ENCODE data around the gene ITFG2. TPM values are rescaled to one million over a fixed set of nuclear protein-coding genes. Genes with fewer than 3 reads are reported as not detected.

The ITFG2 gene
- total and polyA plus RNA-seq, 2 of the 13 experiments (the other 11 are each of a cell fraction or from before 2014, with no cell fraction given) = 14.8 to 15.5 TPM

GRCh38 chr12:2800046-2800570, 12.4 kb upstream of the ITFG2 start:
- no TSS peak for BruUV-seq (replicated peaks)
- in situ Hi-C loops (cut with HindIII; ENCODE audit: extremely low pct_ligation_motif_present, low pct_unique_long_range_greater_than_20kb) = no loop called here
- TF ChIP-seq ARNT (IDR thresholded peaks at IDR 0.05) (no peak), ZBTB3 (CRISPR knock-in tag; IDR thresholded peaks at IDR 0.05; ENCODE audit: borderline replicate concordance, low read depth) (no peak), ZBTB20 (CRISPR knock-in tag; IDR thresholded peaks at IDR 0.05; ENCODE audit: borderline replicate concordance, low read depth) (no peak), GZF1 (CRISPR knock-in tag; IDR thresholded peaks at IDR 0.05) (no peak), ZFP36L2 (CRISPR knock-in tag; IDR thresholded peaks at IDR 0.05) (no peak), THAP8 (CRISPR knock-in tag; IDR thresholded peaks at IDR 0.05; ENCODE audit: borderline replicate concordance) (no peak), EEA1 (CRISPR knock-in tag; IDR thresholded peaks at IDR 0.05; ENCODE audit: borderline replicate concordance) (no peak), TRIM24 (CRISPR knock-in tag; IDR thresholded peaks at IDR 0.05) (no peak)
- intact Hi-C loops (cut with micrococcal nuclease; ENCODE audit: unreplicated experiment) = no loop called here
- Histone ChIP-seq H3K27ac (ENCODE audit: extremely low read length, insufficient read depth, low read length) (no peak overlapping the region), H3K9ac (ENCODE audit: insufficient read depth, low read depth, low read length) (no peak overlapping the region), H2AFZ (ENCODE audit: low read length) (no peak overlapping the region), H4K20me1 (ENCODE audit: insufficient read depth, low read length) (peaks cover 4% of the 10 kb centered on the region; the same call in 1 of the 2 replicates), H3K4me2 (ENCODE audit: low read depth, low read length) (no peak overlapping the region), H3K4me1 (ENCODE audit: insufficient read depth, low read length) (peaks cover 17% of the 10 kb centered on the region), H3K27me3 (ENCODE audit: control insufficient read depth in 1 of 2, insufficient read depth in 2 of 2, low read length in 2 of 2) (no peaks in the 10 kb centered on the region), H3K9me3 (ENCODE audit: low read length) (no peaks in the 10 kb centered on the region), H3K79me2 (ENCODE audit: insufficient read depth, low read length) (peaks cover 16% of the 10 kb centered on the region), H3K4me3 (replicated peaks in 1 of 3; ENCODE audit: insufficient read depth in 1 of 3, low read depth in 2 of 3, low read length in 3 of 3) (no peak overlapping the region), H3K36me3 (replicated peaks in 1 of 2; ENCODE audit: control insufficient read depth in 1 of 2, insufficient read depth in 2 of 2, low read length in 2 of 2) (peaks cover 41 to 85% of the 10 kb centered on the region in 2 experiments)
- FAIRE-seq = no peak
- no peak for DNase-seq (ENCODE audit: low spot score)
- WGBS (ENCODE audit: low lambda C conversion rate) = 89% methylated on average over 1 of the region's 3 CpGs
- ATAC-seq = no peak
- CTCF ChIA-PET (ENCODE audit: low intra/inter-chr PET ratio, low total read pairs) = no interaction called here
- POLR2A ChIA-PET = no interaction called here
